Measurements from ENCODE around the gene NRP1. TPM values are rescaled to one million over a fixed set of nuclear protein-coding genes. Genes with fewer than 3 reads are reported as not detected.

NRP1 gene
- total RNA-seq, 4 donors from 2014 or later = 3.1 to 27.7 (median 12.0) TPM

DNA sequence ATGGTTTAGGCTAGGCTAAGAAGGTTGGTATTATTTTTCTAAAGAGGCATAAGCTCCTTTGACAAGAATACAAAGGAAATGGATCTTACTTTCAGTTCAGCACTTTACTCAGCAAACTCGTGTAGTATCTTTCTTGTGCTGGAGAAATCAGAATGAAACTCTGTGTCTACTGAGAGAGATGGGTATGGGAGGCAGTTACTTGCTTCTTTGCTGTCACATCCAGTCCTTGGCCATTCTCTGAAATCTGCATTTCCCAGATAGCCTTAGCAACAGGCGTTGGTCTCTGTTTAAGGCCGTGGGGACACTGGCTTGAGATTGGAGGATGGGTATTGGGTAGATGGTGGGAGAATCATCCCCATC is 180.5 kb downstream of the NRP1 start:
- 64 to 67% methylated on average over 3 of the region's 3 CpGs for WGBS, 2 donors
- Histone ChIP-seq H3K27me3 (no peaks in the 10 kb centered on the region), H3K36me3 (no peaks in the 10 kb centered on the region), H3K9me3 (no peaks in the 10 kb centered on the region), H3K27ac (peak overlapping the region in 2 of 4 donors; percentile 27 to 58), H3K4me3 (no peak overlapping the region), H3K4me1 (peaks cover 0 to 20% (median 10%) of the 10 kb centered on the region in 3 donors)
- intact Hi-C loops (cut with DNase I) = loop anchor here (10.0 kb wide), 1 partner anchor 129 kb away; no protein-coding TSS in a partner anchor
- TF ChIP-seq, protein P1, sequence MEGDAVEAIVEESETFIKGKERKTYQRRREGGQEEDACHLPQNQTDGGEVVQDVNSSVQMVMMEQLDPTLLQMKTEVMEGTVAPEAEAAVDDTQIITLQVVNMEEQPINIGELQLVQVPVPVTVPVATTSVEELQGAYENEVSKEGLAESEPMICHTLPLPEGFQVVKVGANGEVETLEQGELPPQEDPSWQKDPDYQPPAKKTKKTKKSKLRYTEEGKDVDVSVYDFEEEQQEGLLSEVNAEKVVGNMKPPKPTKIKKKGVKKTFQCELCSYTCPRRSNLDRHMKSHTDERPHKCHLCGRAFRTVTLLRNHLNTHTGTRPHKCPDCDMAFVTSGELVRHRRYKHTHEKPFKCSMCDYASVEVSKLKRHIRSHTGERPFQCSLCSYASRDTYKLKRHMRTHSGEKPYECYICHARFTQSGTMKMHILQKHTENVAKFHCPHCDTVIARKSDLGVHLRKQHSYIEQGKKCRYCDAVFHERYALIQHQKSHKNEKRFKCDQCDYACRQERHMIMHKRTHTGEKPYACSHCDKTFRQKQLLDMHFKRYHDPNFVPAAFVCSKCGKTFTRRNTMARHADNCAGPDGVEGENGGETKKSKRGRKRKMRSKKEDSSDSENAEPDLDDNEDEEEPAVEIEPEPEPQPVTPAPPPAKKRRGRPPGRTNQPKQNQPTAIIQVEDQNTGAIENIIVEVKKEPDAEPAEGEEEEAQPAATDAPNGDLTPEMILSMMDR (IDR thresholded peaks at IDR 0.05) = no peak
- TF ChIP-seq POLR2A (IDR thresholded peaks at IDR 0.05) = no peak
- no peak for DNase-seq

DNA sequence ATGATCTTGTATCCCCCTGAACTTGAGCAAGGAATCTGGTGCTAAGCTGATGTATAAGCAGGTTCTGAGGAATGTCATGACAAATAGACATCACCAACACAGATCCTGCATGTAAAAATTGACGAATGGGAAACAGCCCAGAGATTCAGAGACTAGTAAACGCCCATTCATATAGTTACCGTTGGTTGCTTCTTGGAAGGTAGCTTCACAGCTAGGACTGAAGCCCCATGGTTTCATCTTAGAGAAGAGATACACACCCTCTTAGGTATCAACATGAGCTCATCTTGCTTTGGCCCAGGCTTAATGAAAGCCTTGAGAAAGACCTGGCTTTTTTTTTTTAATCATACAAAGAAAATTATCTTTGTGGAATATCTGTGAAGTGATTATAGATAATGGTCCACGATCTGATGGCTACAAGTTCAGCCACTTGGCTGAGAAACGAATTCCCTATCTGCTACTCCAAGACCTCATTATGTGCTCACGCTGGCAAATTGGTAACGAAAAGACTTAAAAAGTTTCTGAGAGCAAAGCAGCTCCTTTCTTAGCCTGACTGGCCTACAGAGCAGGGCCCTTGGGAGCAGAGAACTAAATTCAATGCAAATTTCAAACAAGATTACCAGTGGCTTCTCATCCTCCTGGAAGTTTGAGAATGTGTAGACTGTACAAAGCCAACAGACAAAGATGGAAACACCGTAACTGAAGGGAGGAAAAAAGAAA is 181.1 kb downstream of the NRP1 start:
- no peak overlapping the region for H3K4me3 ChIP-seq
- H3K27me3 ChIP-seq = no peaks in the 10 kb centered on the region
- no peaks in the 10 kb centered on the region for H3K36me3 ChIP-seq
- peak overlapping the region in 1 of 4 donors; percentile 27 for H3K27ac ChIP-seq
- no peak for TF ChIP-seq POLR2A (IDR thresholded peaks at IDR 0.05)
- TF ChIP-seq, protein P1 (IDR thresholded peaks at IDR 0.05) = no peak
- H3K9me3 ChIP-seq = no peaks in the 10 kb centered on the region
- no peak for DNase-seq
- WGBS, 2 donors = 89 to 91% methylated on average over 8 of the region's 8 CpGs
- H3K4me1 ChIP-seq = peaks cover 0 to 20% (median 10%) of the 10 kb centered on the region in 3 donors
- intact Hi-C loops (cut with DNase I) = loop anchor here (10.0 kb wide), 1 partner anchor 129 kb away; no protein-coding TSS in a partner anchor

DNA sequence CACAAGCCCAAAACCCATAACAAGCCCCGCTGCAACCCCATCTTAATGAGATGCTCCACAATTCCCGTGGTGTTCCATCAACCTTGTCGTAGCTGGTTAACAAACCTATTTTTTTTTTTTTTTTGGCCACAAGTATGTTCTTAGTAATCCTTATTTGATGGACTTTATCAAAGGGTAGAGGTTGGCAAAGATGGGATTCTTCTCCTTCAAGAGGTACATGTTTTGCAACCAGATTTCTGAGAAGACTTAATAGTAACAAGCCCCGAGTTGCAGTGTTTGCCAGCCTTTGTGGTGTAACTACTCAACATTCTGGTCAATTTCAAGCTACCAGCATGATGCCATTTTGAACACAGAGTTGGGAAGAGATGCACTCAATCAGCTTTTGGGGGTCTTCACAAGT is 181.7 kb downstream of the NRP1 start:
- no peak overlapping the region for H3K27ac ChIP-seq
- H3K36me3 ChIP-seq = no peaks in the 10 kb centered on the region
- no peak for DNase-seq
- TF ChIP-seq POLR2A (IDR thresholded peaks at IDR 0.05) = no peak
- TF ChIP-seq, protein P1 (IDR thresholded peaks at IDR 0.05) = no peak
- 91 to 96% methylated on average over 4 of the region's 4 CpGs for WGBS, 2 donors
- peaks cover 0 to 20% (median 10%) of the 10 kb centered on the region in 3 donors for H3K4me1 ChIP-seq
- no peaks in the 10 kb centered on the region for H3K27me3 ChIP-seq
- H3K9me3 ChIP-seq = no peaks in the 10 kb centered on the region
- intact Hi-C loops (cut with DNase I) = loop anchor here (10.0 kb wide), 1 partner anchor 128 kb away; no protein-coding TSS in a partner anchor
- H3K4me3 ChIP-seq = no peak overlapping the region

DNA sequence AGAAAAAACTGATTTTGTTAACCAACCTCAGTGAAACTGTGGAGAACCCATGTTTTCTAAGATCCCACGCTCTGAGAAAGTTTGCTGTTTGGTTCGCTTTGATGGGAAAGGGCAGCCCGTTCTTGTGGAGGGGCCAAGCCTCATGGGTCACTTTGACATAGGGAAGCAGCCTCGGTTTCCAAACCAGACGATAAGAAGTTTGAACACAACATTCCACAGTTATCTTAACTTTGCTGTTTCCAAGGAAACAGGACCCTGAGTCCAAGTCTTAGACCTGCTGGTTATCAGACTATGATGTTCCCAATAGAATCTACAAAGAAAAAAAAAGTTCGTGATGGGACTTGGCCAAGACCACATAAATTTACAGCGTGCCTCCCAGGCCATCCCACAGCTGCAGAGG is 182.3 kb downstream of the NRP1 start:
- Histone ChIP-seq H3K4me3 (no peak overlapping the region), H3K27ac (no peak overlapping the region), H3K36me3 (no peaks in the 10 kb centered on the region), H3K27me3 (no peaks in the 10 kb centered on the region), H3K9me3 (no peaks in the 10 kb centered on the region), H3K4me1 (peaks cover 0 to 20% (median 10%) of the 10 kb centered on the region in 3 donors)
- no peak for DNase-seq
- no peak for TF ChIP-seq POLR2A (IDR thresholded peaks at IDR 0.05)
- TF ChIP-seq, protein P1 (IDR thresholded peaks at IDR 0.05) = no peak
- 90 to 95% methylated on average over 7 of the region's 7 CpGs for whole genome bisulfite sequencing, 2 donors
- intact Hi-C loops (cut with DNase I) = loop anchor here (10.0 kb wide), 1 partner anchor 127 kb away; no protein-coding TSS in a partner anchor

DNA sequence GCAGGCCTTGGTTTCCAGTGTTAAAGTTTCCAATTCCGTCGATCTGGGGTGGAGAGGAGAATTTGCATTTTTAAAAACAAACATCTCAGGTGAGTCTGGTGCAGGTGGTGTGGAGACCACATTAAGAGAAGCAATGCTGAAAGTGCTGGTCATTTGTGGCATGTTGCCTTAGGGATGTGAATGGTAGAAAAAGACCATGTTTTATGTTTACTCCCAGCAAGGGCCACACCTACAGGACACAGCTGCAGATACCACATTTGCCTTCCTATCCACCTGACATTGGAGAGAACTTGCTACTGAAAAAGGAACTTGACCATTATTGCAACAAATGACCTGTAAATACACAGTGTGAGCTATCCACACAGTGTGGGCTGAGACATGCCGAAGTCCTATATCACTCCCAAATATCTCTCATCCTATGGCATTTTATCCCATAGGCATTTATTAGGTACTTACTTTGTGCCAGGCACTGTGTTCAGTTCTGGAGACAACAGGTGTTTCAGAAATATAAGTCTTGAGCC is 183.1 kb downstream of the NRP1 start:
- TF ChIP-seq, protein P1 (IDR thresholded peaks at IDR 0.05) = no peak
- no peak for TF ChIP-seq POLR2A (IDR thresholded peaks at IDR 0.05)
- no peaks in the 10 kb centered on the region for H3K27me3 ChIP-seq
- intact Hi-C loops (cut with DNase I) = loop anchor here (10.0 kb wide), 1 partner anchor 127 kb away; no protein-coding TSS in a partner anchor
- DNase-seq = no peak
- WGBS, 2 donors = 97% methylated on average over 3 of the region's 3 CpGs
- no peaks in the 10 kb centered on the region for H3K36me3 ChIP-seq
- H3K4me3 ChIP-seq = no peak overlapping the region
- no peak overlapping the region for H3K27ac ChIP-seq
- peaks cover 0 to 19% (median 10%) of the 10 kb centered on the region in 3 donors for H3K4me1 ChIP-seq
- H3K9me3 ChIP-seq = no peaks in the 10 kb centered on the region
